Measurements from ENCODE around the gene RSAD1.

GRCh38 chr17:50448643-50449042 is 30.0 kb upstream of the RSAD1 start:
- TF ChIP-seq CTCF (IDR thresholded peaks at IDR 0.05) (no peak), POLR2AphosphoS5 (IDR thresholded peaks at IDR 0.05) (no peak), POLR2A (IDR thresholded peaks at IDR 0.05) (no peak)
